A204.1 (cell line): ENCODE measurements around the gene GPX7.

ENCODE experiments used
- FAIRE-seq: peaks from 2 replicates; lab custom pipeline; 2012; peaks lifted over from hg19 to GRCh38; lab: Jason Lieb, UNC

Gene GPX7

GRCh38 chr1:52629667-52630066, 27.5 kb downstream of the GPX7 start:
- FAIRE-seq, result no peak

GRCh38 chr1:52631759-52632331, 29.7 kb downstream of the GPX7 start:
- FAIRE-seq, result no peak

- no peak for FAIRE-seq
These were observed 30.6 kb downstream of the GPX7 start, which contains the start of gene SHISAL2A for GRCh38 chr1:52632732-52633290. Gene SHISAL2A, plus strand, starts transcription at chr1:52633168. Its CDS starts 326 bp downstream, at chr1:52633494.

GRCh38 chr1:52633291-52633754, 31.2 kb downstream of the GPX7 start:
- no peak for FAIRE-seq

- FAIRE-seq, result no peak
These were observed 31.9 kb downstream of the GPX7 start for GRCh38 chr1:52634111-52634510.

- no peak for FAIRE-seq
These were observed 33.3 kb downstream of the GPX7 start for GRCh38 chr1:52635321-52636089.

GRCh38 chr1:52636721-52637695, 34.8 kb downstream of the GPX7 start:
- no peak for FAIRE-seq

- FAIRE-seq, result no peak
These were observed 35.8 kb downstream of the GPX7 start for GRCh38 chr1:52637946-52638345.

GRCh38 chr1:52640697-52641096, 38.5 kb downstream of the GPX7 start:
- FAIRE-seq, result no peak

GRCh38 chr1:52641307-52641706, 39.1 kb downstream of the GPX7 start:
- FAIRE-seq, result no peak

GRCh38 chr1:52645261-52645660, 43.1 kb downstream of the GPX7 start:
- FAIRE-seq, result no peak

- no peak for FAIRE-seq
These were observed 49.7 kb downstream of the GPX7 start for GRCh38 chr1:52651904-52652303.

GRCh38 chr1:52653207-52653849, 51.2 kb downstream of the GPX7 start:
- FAIRE-seq, result no peak

- FAIRE-seq, result no peak
These were observed 51.9 kb downstream of the GPX7 start for GRCh38 chr1:52654063-52654462.

GRCh38 chr1:52657702-52658101, 55.5 kb downstream of the GPX7 start:
- FAIRE-seq, result no peak
